GM12878 (cell line): Measurements from ENCODE around the gene TIGD1.

ENCODE experiments used
- CEBPB ChIP-seq, 2 experiments: fragments of 150-350 bp in 1 of 2; IDR thresholded peaks; 2 replicates each; pipeline ENCODE4 v1.6.1; 2012 to 2014; ENCODE audit warnings: low read depth in 2 of 2, low read length in 2 of 2, borderline replicate concordance in 1 of 2, inconsistent platforms in 1 of 2
- ETV6 ChIP-seq, 2 experiments: fragments of 450-650 bp in 1 of 2; IDR thresholded peaks in 1 of 2; conservative IDR thresholded peaks in 1 of 2; 2 replicates each; pipeline ENCODE4 v1.6.1; 2014; ENCODE audit warnings: antibody characterized with exemption in 1 of 2, borderline replicate concordance in 1 of 2, low read depth in 1 of 2, mild to moderate bottlenecking in 1 of 2, moderate library complexity in 1 of 2
- GABPA ChIP-seq: IDR thresholded peaks from 2 replicates; pipeline ENCODE4 v1.6.1; 2014; ENCODE audit warnings: antibody characterized with exemption, low read depth, mild to moderate bottlenecking, inconsistent platforms
- POLR2A ChIP-seq: IDR thresholded peaks from 2 replicates; pipeline ENCODE4 v1.6.1; 2011; ENCODE audit warnings: low read depth, mild to moderate bottlenecking, low read length
- RAD21 ChIP-seq: IDR thresholded peaks from 2 replicates; pipeline ENCODE4 v1.6.1; 2011; ENCODE audit warnings: mild to moderate bottlenecking, low read depth, low read length, moderate library complexity; ENCODE audit not compliant: insufficient read depth
- TAF1 ChIP-seq: IDR thresholded peaks from 2 replicates; pipeline ENCODE4 v1.6.1; 2011; ENCODE audit warnings: mild to moderate bottlenecking, low read depth, low read length, borderline replicate concordance
- ZNF384 ChIP-seq: IDR thresholded peaks from 2 replicates; pipeline ENCODE4 v1.6.1; 2012; ENCODE audit warnings: low read depth, mild to moderate bottlenecking, low read length, improper control_type of control experiment, borderline replicate concordance
- TF ChIP-seq, protein P1 (sequence below), 3 experiments: IDR thresholded peaks in 2 of 3; conservative IDR thresholded peaks in 1 of 3; 2 replicates each; pipeline ENCODE4 v1.5.1; 2011; ENCODE audit warnings: low read depth in 3 of 3, low read length in 3 of 3, mild to moderate bottlenecking in 3 of 3, control low read depth in 2 of 3, moderate library complexity in 2 of 3, inconsistent platforms in 1 of 3, mixed read lengths in 1 of 3; ENCODE audit not compliant: control insufficient read depth in 2 of 3, insufficient read depth in 1 of 3; ENCODE audit errors: extremely low read depth in 1 of 3

DNA sequence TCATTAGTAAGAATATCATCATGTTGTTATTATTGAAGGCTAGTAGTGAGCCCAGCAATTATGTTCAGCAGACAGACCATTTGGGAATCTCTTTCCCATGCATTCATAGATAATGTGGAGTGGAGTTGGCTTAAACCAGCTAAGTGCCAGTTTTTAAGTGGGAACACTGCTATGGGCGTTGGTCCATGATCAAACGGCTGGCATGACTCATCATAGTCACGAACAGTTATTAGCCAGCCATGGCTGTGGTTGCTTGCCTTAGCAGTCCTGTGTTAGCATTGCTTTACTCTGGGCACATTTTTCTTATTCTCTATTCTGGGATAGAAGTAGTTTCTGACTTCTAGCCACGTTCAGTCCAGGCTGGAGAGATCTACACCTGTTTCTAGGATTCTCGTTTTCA lies 17.8 kb upstream of the TIGD1 start:
- TF ChIP-seq ETV6 (conservative IDR thresholded peaks at IDR 0.05 in 1 of 2, IDR thresholded peaks at IDR 0.05 in 1 of 2; ENCODE audit: borderline replicate concordance in 1 of 2, low read depth in 1 of 2) = no peak
- TF ChIP-seq CEBPB (IDR thresholded peaks at IDR 0.05; ENCODE audit: borderline replicate concordance in 1 of 2, low read depth in 2 of 2, low read length in 2 of 2) = no peak
- no peak for TF ChIP-seq GABPA
- no peak for TF ChIP-seq POLR2A
- no peak for TF ChIP-seq ZNF384
- no peak for TF ChIP-seq RAD21
- TF ChIP-seq TAF1 = no peak
- TF ChIP-seq, protein P1, sequence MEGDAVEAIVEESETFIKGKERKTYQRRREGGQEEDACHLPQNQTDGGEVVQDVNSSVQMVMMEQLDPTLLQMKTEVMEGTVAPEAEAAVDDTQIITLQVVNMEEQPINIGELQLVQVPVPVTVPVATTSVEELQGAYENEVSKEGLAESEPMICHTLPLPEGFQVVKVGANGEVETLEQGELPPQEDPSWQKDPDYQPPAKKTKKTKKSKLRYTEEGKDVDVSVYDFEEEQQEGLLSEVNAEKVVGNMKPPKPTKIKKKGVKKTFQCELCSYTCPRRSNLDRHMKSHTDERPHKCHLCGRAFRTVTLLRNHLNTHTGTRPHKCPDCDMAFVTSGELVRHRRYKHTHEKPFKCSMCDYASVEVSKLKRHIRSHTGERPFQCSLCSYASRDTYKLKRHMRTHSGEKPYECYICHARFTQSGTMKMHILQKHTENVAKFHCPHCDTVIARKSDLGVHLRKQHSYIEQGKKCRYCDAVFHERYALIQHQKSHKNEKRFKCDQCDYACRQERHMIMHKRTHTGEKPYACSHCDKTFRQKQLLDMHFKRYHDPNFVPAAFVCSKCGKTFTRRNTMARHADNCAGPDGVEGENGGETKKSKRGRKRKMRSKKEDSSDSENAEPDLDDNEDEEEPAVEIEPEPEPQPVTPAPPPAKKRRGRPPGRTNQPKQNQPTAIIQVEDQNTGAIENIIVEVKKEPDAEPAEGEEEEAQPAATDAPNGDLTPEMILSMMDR (IDR thresholded peaks at IDR 0.05 in 2 of 3, conservative IDR thresholded peaks at IDR 0.05 in 1 of 3; ENCODE audit: control insufficient read depth in 2 of 3, extremely low read depth in 1 of 3, insufficient read depth in 1 of 3, low read depth in 3 of 3, low read length in 3 of 3) = no peak
